H9 (cell line): ENCODE data around the gene SLBP. TPM values are rescaled to one million over a fixed set of nuclear protein-coding genes. Genes with fewer than 3 reads are reported as not detected.

Source experiments
- DNase-seq: peaks from one replicate; pipeline ENCODE4 v3.0.0-alpha.2; 2017
- H2AFZ ChIP-seq: one replicate; pipeline ENCODE4 v1.6.1; 2013; ENCODE audit warnings: mild to moderate bottlenecking, low read length, control low read depth, moderate library complexity
- H2AK5ac ChIP-seq: 2 replicates; pipeline ENCODE4 v1.6.1; 2013; ENCODE audit warnings: low read length, control low read depth, mixed read lengths; ENCODE audit not compliant: insufficient read length
- H2BK120ac ChIP-seq: one replicate; pipeline ENCODE4 v1.6.1; 2013; ENCODE audit warnings: low read depth, mild to moderate bottlenecking, low read length, control low read depth, inconsistent platforms; ENCODE audit not compliant: poor library complexity, severe bottlenecking
- H2BK12ac ChIP-seq: 2 replicates; pipeline ENCODE4 v1.6.1; 2013; ENCODE audit warnings: low read length, control low read depth, mixed read lengths, low read depth; ENCODE audit not compliant: insufficient read length
- H2BK15ac ChIP-seq: 2 replicates; pipeline ENCODE4 v1.6.1; 2013; ENCODE audit warnings: low read depth, low read length, control low read depth
- H2BK20ac ChIP-seq: one replicate; pipeline ENCODE4 v1.6.1; 2013; ENCODE audit warnings: low read depth, mild to moderate bottlenecking, low read length, control low read depth, inconsistent platforms; ENCODE audit not compliant: poor library complexity, severe bottlenecking
- H2BK5ac ChIP-seq: 2 replicates; pipeline ENCODE4 v1.6.1; 2013; ENCODE audit warnings: low read length, control low read depth, mixed read lengths; ENCODE audit not compliant: insufficient read length
- H3K14ac ChIP-seq: 2 replicates; pipeline ENCODE4 v1.6.1; 2013; ENCODE audit warnings: low read length, control low read depth; ENCODE audit not compliant: insufficient read depth
- H3K18ac ChIP-seq: 2 replicates; pipeline ENCODE4 v1.6.1; 2013; ENCODE audit warnings: low read depth, mild to moderate bottlenecking, mixed read lengths, low read length, control low read depth; ENCODE audit not compliant: insufficient read length
- H3K23ac ChIP-seq: 2 replicates; pipeline ENCODE4 v1.6.1; 2013; ENCODE audit warnings: low read length, control low read depth, mixed read lengths, low read depth; ENCODE audit not compliant: insufficient read length
- H3K23me2 ChIP-seq: 2 replicates; pipeline ENCODE4 v1.6.1; 2013; ENCODE audit warnings: low read depth, mild to moderate bottlenecking, mixed read lengths, low read length, control low read depth; ENCODE audit not compliant: insufficient read length, poor library complexity, severe bottlenecking
- H3K27ac ChIP-seq: 2 replicates; pipeline ENCODE4 v1.5.1; 2013; ENCODE audit warnings: low read length, control low read depth, mixed read lengths, low read depth; ENCODE audit not compliant: insufficient read length
- H3K27me3 ChIP-seq: 2 replicates; pipeline ENCODE4 v1.6.1; 2013; ENCODE audit warnings: low read length, control low read depth, inconsistent platforms; ENCODE audit not compliant: insufficient read depth
- H3K4ac ChIP-seq: 2 replicates; pipeline ENCODE4 v1.6.1; 2013; ENCODE audit warnings: low read depth, mild to moderate bottlenecking, control low read depth, inconsistent platforms, low read length, moderate library complexity
- H3K4me1 ChIP-seq: 2 replicates; pipeline ENCODE4 v1.6.1; 2013; ENCODE audit warnings: low read length, control low read depth, inconsistent platforms; ENCODE audit not compliant: insufficient read depth
- H3K4me2 ChIP-seq: 2 replicates; pipeline ENCODE4 v1.6.1; 2013; ENCODE audit warnings: low read length, control low read depth, mixed read lengths; ENCODE audit not compliant: insufficient read length, insufficient read depth
- H3K56ac ChIP-seq: 2 replicates; pipeline ENCODE4 v1.6.1; 2013; ENCODE audit warnings: low read depth, mild to moderate bottlenecking, mixed read lengths, low read length, control low read depth; ENCODE audit not compliant: insufficient read length
- H3K79me1 ChIP-seq: 2 replicates; pipeline ENCODE4 v1.6.1; 2013; ENCODE audit warnings: low read depth, mild to moderate bottlenecking, moderate library complexity, low read length, control low read depth, inconsistent platforms; ENCODE audit not compliant: insufficient read depth, poor library complexity, severe bottlenecking
- H3K79me2 ChIP-seq: 2 replicates; pipeline ENCODE4 v1.6.1; 2013; ENCODE audit warnings: low read length, control low read depth, inconsistent platforms; ENCODE audit not compliant: insufficient read depth
- H3K9ac ChIP-seq: 2 replicates; pipeline ENCODE4 v1.6.1; 2013; ENCODE audit warnings: low read length, control low read depth, mixed read lengths; ENCODE audit not compliant: insufficient read length; ENCODE audit errors: extremely low read depth
- H3K9me3 ChIP-seq: one replicate; pipeline ENCODE4 v1.6.1; 2013; ENCODE audit warnings: low read depth, low read length, inconsistent platforms; ENCODE audit not compliant: control insufficient read depth
- H3T11ph ChIP-seq: one replicate; pipeline ENCODE4 v1.6.1; 2013; ENCODE audit warnings: mild to moderate bottlenecking, low read length, control low read depth, inconsistent platforms
- H4K20me1 ChIP-seq: one replicate; pipeline ENCODE4 v1.6.1; 2013; ENCODE audit not compliant: control insufficient read depth, insufficient read length, insufficient read depth
- H4K5ac ChIP-seq: 2 replicates; pipeline ENCODE4 v1.6.1; 2013; ENCODE audit warnings: low read depth, mild to moderate bottlenecking, mixed read lengths, low read length, control low read depth; ENCODE audit not compliant: insufficient read length
- H4K8ac ChIP-seq: replicated peaks from 2 replicates; pipeline ENCODE4 v1.6.1; 2013; ENCODE audit warnings: low read length, control low read depth, mixed read lengths, low read depth; ENCODE audit not compliant: insufficient read length
- H4K91ac ChIP-seq: 2 replicates; pipeline ENCODE4 v1.6.1; 2013; ENCODE audit warnings: low read depth, mild to moderate bottlenecking, moderate library complexity, mixed read lengths, low read length, control low read depth; ENCODE audit not compliant: insufficient read length
- H3K27ac Mint-ChIP-seq, 3 experiments: 2 replicates in 2 of 3; 3 replicates in 1 of 3; pipeline ENCODE4 v1.8.0; 2020 to 2021; ENCODE audit warnings: mixed read lengths in 3 of 3, mild to moderate bottlenecking in 1 of 3, moderate library complexity in 1 of 3
- H3K27me3 Mint-ChIP-seq: 2 replicates; pipeline ENCODE4 v1.8.0; 2021; ENCODE audit warnings: low read depth, mild to moderate bottlenecking, moderate library complexity, mixed read lengths
- H3K36me3 Mint-ChIP-seq, 3 experiments: 2 replicates in 2 of 3; 3 replicates in 1 of 3; pipeline ENCODE4 v1.8.0; 2020 to 2021; ENCODE audit warnings: low read depth in 3 of 3, mixed read lengths in 3 of 3; ENCODE audit not compliant: insufficient read depth in 1 of 3
- H3K4me1 Mint-ChIP-seq, 2 experiments: 2 replicates each; pipeline ENCODE4 v1.8.0; 2020; ENCODE audit warnings: mixed read lengths in 2 of 2
- H3K4me3 Mint-ChIP-seq, 2 experiments: 2 replicates in 1 of 2; 3 replicates in 1 of 2; pipeline ENCODE4 v1.8.0; 2020 to 2021; ENCODE audit warnings: mild to moderate bottlenecking in 2 of 2, mixed read lengths in 2 of 2, moderate library complexity in 1 of 2
- H3K9me3 Mint-ChIP-seq, 2 experiments: 2 replicates in 1 of 2; 3 replicates in 1 of 2; pipeline ENCODE4 v1.8.0; 2020; ENCODE audit warnings: mild to moderate bottlenecking in 2 of 2, mixed read lengths in 2 of 2, moderate library complexity in 1 of 2
- CTCF ChIP-seq: fragments of 200-600 bp; sonication (generic); conservative IDR thresholded peaks from 3 replicates; pipeline ENCODE4 v1.8.0; 2021; ENCODE audit warnings: antibody characterized with exemption, mild to moderate bottlenecking
- WGBS: extraction: QIAGEN DNeasy Blood & Tissue Kit; methylation state at CpG from one replicate; pipeline ENCODE4 v1.1.7; 2013; ENCODE audit warnings: missing lambda C conversion rate, low lambda C conversion rate, mixed read lengths; ENCODE audit not compliant: insufficient read length; ENCODE audit errors: extremely low coverage; 5-methylcytosine and 5-hydroxymethylcytosine counted together
- total RNA-seq: library from RNA; stranded (reverse); gene quantifications from 2 replicates; pipeline ENCODE4 v1.2.1, GENCODE V29; 2021

SLBP gene
- total RNA-seq, 1 experiment from 2014 or later, result 62.7 TPM

- H2AFZ ChIP-seq, result no peak overlapping the region
- no peaks in the 10 kb centered on the region for H3K9me3 ChIP-seq
- no peak overlapping the region for H3K27ac ChIP-seq
- H3K56ac ChIP-seq, result no peak overlapping the region
- no peaks in the 10 kb centered on the region for H3K79me2 ChIP-seq
- no peaks in the 10 kb centered on the region for H4K20me1 ChIP-seq
- no peak overlapping the region for H2BK20ac ChIP-seq
- H3K36me3 Mint-ChIP-seq, result no peaks in the 10 kb centered on the region
- no peak for TF ChIP-seq CTCF
- H3K79me1 ChIP-seq, result no peaks in the 10 kb centered on the region
- H2BK15ac ChIP-seq, result no peak overlapping the region
- no peaks in the 10 kb centered on the region for H3K9me3 Mint-ChIP-seq
- H3K4ac ChIP-seq, result no peak overlapping the region
- WGBS, result no CpG with 5 or more reads among the region's 32 CpGs
- H3K27me3 Mint-ChIP-seq, result peaks cover 8% of the 10 kb centered on the region
- no peak overlapping the region for H3K4me3 Mint-ChIP-seq
- H3K27me3 ChIP-seq, result no peaks in the 10 kb centered on the region
- H4K8ac ChIP-seq, result no peak overlapping the region
- no peaks in the 10 kb centered on the region for H3K4me1 ChIP-seq
- H2BK120ac ChIP-seq, result no peak overlapping the region
- no peak overlapping the region for H2BK12ac ChIP-seq
- no peak overlapping the region for H3K14ac ChIP-seq
- H3K9ac ChIP-seq, result no peak overlapping the region
- H3K23me2 ChIP-seq, result no peaks in the 10 kb centered on the region
- no peak overlapping the region for H3K4me2 ChIP-seq
- DNase-seq, result no peak
- H3K4me1 Mint-ChIP-seq, result peaks cover 14 to 29% of the 10 kb centered on the region in 2 experiments
- no peak overlapping the region for H3K27ac Mint-ChIP-seq
- no peak overlapping the region for H4K5ac ChIP-seq
- no peak overlapping the region for H3K18ac ChIP-seq
- no peak overlapping the region for H3K23ac ChIP-seq
- no peak overlapping the region for H2BK5ac ChIP-seq
- H3T11ph ChIP-seq, result no peak overlapping the region
- H2AK5ac ChIP-seq, result no peak overlapping the region
- H4K91ac ChIP-seq, result no peak overlapping the region
These were observed 49.1 kb upstream of the SLBP start for GRCh38 chr4:1761130-1761689.
